Upper lobe of left lung (tissue), 4 donors: Measurements from ENCODE around the gene PNPLA7.

Source experiments
- POLR2A ChIP-seq, 4 donors: fragments of 450-650 bp; IDR thresholded peaks; one replicate each; pipeline ENCODE4 v1.5.1; 2016 to 2017; ENCODE audit warnings: antibody characterized with exemption in 4 of 4, mild to moderate bottlenecking in 2 of 4
- TF ChIP-seq, protein P1 (sequence below), 6 experiments: fragments of 450-650 bp in 4 of 6; fragments of 200-600 bp in 2 of 6; sonication (generic) in 2 of 6; IDR thresholded peaks; one replicate each; pipeline ENCODE4 v1.5.1; 2016 to 2019; ENCODE audit warnings: antibody characterized with exemption in 6 of 6

DNA sequence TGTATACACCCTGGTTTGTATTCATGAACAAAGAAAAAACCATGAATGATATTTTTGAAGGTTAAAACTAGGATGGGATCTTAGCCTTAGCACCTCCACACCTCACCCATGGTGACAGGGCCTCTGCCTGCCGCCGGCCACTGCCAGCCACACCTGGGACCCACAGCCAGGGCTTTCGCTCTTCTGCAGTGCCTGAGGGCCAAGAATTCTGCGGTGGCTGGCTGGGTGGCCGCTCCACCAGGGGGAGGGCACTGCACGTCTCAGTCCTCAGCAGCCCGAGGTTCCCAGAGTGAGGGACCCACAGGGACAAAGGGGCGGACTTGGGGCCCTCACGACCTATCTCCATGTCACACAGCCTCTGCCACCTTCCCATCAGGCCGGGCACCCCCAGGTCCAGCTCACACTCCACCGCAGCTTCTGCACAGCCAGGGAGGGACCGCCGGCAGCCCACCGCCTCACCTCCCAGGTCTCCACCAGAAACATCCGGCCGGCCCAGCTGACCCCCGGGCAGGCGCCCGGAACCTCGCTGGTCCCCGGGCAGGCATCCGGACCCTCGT lies 134.1 kb downstream of the PNPLA7 start:
- TF ChIP-seq, protein P1, sequence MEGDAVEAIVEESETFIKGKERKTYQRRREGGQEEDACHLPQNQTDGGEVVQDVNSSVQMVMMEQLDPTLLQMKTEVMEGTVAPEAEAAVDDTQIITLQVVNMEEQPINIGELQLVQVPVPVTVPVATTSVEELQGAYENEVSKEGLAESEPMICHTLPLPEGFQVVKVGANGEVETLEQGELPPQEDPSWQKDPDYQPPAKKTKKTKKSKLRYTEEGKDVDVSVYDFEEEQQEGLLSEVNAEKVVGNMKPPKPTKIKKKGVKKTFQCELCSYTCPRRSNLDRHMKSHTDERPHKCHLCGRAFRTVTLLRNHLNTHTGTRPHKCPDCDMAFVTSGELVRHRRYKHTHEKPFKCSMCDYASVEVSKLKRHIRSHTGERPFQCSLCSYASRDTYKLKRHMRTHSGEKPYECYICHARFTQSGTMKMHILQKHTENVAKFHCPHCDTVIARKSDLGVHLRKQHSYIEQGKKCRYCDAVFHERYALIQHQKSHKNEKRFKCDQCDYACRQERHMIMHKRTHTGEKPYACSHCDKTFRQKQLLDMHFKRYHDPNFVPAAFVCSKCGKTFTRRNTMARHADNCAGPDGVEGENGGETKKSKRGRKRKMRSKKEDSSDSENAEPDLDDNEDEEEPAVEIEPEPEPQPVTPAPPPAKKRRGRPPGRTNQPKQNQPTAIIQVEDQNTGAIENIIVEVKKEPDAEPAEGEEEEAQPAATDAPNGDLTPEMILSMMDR (IDR thresholded peaks at IDR 0.05): no peak
- no peak for TF ChIP-seq POLR2A (IDR thresholded peaks at IDR 0.05)
